Measurements from ENCODE around the gene MPRIP.

MPRIP gene

GRCh38 chr17:17180741-17181525 lies 138.7 kb downstream of the MPRIP start:
- TF ChIP-seq USF1 (IDR thresholded peaks at IDR 0.05) (no peak), ZBTB7A (IDR thresholded peaks at IDR 0.05; ENCODE audit: low read depth) (no peak), CREB1 (IDR thresholded peaks at IDR 0.05; ENCODE audit: low read depth) (no peak), MAX (IDR thresholded peaks at IDR 0.05) (no peak), TEAD4 (IDR thresholded peaks at IDR 0.05) (no peak), NFIC (IDR thresholded peaks at IDR 0.05) (no peak), TCF12 (IDR thresholded peaks at IDR 0.05; ENCODE audit: low read depth) (no peak), RAD21 (IDR thresholded peaks at IDR 0.05; ENCODE audit: low read depth) (no peak), EGR1 (IDR thresholded peaks at IDR 0.05) (no peak), CEBPB (IDR thresholded peaks at IDR 0.05) (no peak), TAF1 (IDR thresholded peaks at IDR 0.05; ENCODE audit: low read depth) (no peak), EP300 (IDR thresholded peaks at IDR 0.05; ENCODE audit: borderline replicate concordance) (no peak)
- TF ChIP-seq, protein P1, sequence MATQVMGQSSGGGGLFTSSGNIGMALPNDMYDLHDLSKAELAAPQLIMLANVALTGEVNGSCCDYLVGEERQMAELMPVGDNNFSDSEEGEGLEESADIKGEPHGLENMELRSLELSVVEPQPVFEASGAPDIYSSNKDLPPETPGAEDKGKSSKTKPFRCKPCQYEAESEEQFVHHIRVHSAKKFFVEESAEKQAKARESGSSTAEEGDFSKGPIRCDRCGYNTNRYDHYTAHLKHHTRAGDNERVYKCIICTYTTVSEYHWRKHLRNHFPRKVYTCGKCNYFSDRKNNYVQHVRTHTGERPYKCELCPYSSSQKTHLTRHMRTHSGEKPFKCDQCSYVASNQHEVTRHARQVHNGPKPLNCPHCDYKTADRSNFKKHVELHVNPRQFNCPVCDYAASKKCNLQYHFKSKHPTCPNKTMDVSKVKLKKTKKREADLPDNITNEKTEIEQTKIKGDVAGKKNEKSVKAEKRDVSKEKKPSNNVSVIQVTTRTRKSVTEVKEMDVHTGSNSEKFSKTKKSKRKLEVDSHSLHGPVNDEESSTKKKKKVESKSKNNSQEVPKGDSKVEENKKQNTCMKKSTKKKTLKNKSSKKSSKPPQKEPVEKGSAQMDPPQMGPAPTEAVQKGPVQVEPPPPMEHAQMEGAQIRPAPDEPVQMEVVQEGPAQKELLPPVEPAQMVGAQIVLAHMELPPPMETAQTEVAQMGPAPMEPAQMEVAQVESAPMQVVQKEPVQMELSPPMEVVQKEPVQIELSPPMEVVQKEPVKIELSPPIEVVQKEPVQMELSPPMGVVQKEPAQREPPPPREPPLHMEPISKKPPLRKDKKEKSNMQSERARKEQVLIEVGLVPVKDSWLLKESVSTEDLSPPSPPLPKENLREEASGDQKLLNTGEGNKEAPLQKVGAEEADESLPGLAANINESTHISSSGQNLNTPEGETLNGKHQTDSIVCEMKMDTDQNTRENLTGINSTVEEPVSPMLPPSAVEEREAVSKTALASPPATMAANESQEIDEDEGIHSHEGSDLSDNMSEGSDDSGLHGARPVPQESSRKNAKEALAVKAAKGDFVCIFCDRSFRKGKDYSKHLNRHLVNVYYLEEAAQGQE (IDR thresholded peaks at IDR 0.05; ENCODE audit: low read depth) = no peak

DNA sequence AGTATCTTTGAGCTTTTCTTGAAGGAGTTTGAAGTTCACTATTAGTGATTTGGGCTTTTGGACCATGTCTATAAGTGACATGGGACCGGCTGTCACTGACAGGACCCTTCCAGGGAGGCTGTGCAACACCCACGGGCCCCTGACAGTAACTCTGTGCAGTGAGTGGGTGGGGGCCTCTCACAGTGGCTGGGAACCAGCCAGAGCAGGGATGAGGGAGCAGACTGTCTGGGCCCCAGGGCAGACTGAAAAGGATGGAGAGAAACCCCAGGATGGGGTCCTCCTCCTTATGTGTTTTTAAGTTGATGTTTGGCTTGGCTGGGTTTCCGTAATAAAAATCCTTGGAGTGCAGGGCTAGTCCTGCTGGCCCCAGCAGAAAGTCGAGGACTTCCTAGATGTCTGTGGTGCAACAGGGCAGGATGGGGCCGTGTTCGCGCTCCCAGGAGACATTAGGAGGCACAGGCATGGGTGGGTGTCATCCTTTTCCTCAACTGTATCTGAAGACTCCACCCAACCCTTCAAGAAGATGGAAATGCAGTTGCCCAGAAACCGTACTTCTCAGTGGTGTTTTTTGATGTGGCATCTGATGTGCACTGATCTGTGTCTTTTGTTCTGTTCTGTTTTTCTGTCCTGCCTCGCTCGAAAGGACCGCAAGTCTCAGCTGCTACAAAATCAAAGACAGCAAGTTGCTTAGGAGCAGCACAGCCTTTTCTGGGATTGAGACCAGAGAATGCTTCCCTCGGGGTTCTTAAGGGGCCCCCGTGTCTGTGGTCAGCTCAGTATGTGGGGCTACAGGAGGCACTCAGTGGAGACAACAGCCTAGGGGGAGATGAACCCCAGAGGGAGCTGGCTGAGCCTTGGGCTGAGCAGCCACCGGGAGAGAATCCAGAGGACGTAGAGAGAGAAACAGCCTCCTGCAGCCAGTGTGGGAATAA lies 139.7 kb downstream of the MPRIP start:
- TF ChIP-seq ZBTB7A (IDR thresholded peaks at IDR 0.05; ENCODE audit: low read depth) = no peak

DNA sequence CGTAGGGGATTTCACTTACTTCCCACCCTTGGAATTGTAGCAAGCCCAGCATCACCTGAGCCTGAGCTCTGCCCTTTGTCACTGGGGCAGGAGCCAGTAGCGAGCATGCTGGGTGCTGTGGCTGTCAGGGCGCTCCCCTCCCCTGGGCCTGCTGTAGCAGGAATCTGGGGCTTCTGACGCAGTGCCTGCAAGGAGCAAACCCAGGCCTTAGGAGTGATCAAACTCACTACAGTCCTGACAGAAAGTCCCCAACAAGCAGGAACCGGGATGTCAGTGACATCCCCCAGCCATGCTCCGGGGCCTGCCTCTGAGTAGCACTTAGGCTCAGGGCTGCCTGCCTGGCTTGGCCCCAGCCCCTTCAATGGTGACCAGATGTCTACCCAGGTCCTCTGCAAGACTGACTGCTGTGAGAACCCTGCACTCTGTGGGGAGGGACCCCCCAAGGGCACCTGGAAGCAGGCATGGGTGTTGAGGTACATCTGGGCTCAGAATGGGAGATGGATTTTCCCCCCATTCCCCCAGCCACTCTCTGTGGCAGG lies 140.4 kb downstream of the MPRIP start:
- TF ChIP-seq, protein P1 (IDR thresholded peaks at IDR 0.05; ENCODE audit: low read depth) = no peak
- TF ChIP-seq TEAD4 (IDR thresholded peaks at IDR 0.05) (no peak), TAF1 (IDR thresholded peaks at IDR 0.05; ENCODE audit: low read depth) (no peak), MAX (IDR thresholded peaks at IDR 0.05) (no peak), USF1 (IDR thresholded peaks at IDR 0.05) (no peak), CREB1 (IDR thresholded peaks at IDR 0.05; ENCODE audit: low read depth) (no peak), YY1 (IDR thresholded peaks at IDR 0.05; ENCODE audit: low read depth) (no peak), RAD21 (IDR thresholded peaks at IDR 0.05; ENCODE audit: low read depth) (no peak)

DNA sequence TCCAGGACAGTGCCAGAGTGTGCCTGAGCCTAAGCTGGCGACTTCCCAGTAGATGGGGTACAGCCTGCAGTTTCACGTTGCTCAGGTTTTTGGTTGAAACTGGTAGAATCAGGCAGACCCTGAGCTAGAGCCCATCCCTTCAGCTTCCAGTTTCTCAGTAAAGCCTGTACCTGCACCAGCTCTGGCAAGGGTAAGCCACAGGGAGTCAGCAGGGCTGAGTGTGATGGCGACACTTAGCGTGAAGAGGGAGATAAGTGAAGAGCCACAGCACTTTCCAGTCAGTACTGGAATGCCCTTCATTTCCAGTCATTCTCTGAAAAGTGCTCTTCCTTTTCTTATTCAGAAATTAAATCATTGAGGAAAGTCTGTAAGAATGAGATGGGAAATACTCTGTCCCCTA lies 141.5 kb downstream of the MPRIP start:
- TF ChIP-seq YY1 (IDR thresholded peaks at IDR 0.05; ENCODE audit: low read depth) = no peak
- TF ChIP-seq FOXM1 (IDR thresholded peaks at IDR 0.05; ENCODE audit: borderline replicate concordance, low read depth) = no peak
- TF ChIP-seq USF1 (IDR thresholded peaks at IDR 0.05) = no peak
- no peak for TF ChIP-seq MAX (IDR thresholded peaks at IDR 0.05)
- TF ChIP-seq RAD21 (IDR thresholded peaks at IDR 0.05; ENCODE audit: low read depth) = no peak
- no peak for TF ChIP-seq TEAD4 (IDR thresholded peaks at IDR 0.05)
- TF ChIP-seq, protein P1 (IDR thresholded peaks at IDR 0.05; ENCODE audit: low read depth) = no peak
- no peak for TF ChIP-seq EP300 (IDR thresholded peaks at IDR 0.05; ENCODE audit: borderline replicate concordance)
- no peak for TF ChIP-seq TCF12 (IDR thresholded peaks at IDR 0.05; ENCODE audit: low read depth)
- no peak for TF ChIP-seq ZBTB7A (IDR thresholded peaks at IDR 0.05; ENCODE audit: low read depth)
- no peak for TF ChIP-seq TAF1 (IDR thresholded peaks at IDR 0.05; ENCODE audit: low read depth)
- TF ChIP-seq NFIC (IDR thresholded peaks at IDR 0.05) = no peak
- no peak for TF ChIP-seq CEBPB (IDR thresholded peaks at IDR 0.05)

Measured in Ishikawa (cell line).